ENCODE data around the gene TRIM46.

TRIM46 gene

DNA sequence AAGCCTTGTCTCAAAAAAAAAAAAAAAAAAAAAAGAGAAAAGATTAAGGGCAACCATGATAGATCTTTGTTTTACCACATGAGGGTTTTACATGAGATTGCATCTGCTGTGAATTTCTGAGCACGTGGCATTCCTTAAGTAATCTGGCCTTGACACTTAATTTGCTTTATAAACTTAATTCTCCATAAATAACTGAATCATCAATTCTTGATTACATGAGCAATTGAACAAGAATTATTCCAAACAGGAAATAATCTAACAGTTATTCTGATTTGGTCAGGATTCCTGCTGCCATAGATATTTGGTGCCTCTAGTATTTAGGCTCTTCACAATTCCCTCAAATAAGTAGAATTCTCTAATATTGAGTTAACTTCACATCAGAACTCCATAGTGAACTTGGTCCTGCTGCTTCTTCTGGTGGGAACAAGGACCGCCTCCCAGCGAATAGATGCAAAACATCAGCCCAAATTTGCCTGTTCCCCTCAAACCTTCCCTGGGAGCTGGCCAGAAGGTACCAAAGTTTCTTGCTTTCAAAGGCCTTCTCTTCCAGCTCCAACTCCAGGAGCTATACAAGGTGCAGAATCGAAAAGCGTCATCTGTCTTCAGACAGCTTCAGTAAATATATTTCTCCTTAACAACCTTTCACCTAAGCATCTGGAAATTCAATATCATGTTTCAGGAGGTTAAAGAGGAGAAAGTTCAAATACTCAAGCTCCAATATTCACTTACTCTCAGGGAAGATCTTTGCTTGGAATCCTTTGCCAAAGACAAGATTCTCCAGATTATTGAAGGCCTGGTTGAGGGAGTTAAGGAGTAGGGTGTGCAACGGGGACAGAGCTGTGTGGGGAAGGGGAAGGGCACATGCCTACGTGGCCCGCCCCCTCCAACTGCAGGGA lies 1.6 kb upstream of the TRIM46 start:
- no peak for DNase-seq (ENCODE audit: low spot score)

DNA sequence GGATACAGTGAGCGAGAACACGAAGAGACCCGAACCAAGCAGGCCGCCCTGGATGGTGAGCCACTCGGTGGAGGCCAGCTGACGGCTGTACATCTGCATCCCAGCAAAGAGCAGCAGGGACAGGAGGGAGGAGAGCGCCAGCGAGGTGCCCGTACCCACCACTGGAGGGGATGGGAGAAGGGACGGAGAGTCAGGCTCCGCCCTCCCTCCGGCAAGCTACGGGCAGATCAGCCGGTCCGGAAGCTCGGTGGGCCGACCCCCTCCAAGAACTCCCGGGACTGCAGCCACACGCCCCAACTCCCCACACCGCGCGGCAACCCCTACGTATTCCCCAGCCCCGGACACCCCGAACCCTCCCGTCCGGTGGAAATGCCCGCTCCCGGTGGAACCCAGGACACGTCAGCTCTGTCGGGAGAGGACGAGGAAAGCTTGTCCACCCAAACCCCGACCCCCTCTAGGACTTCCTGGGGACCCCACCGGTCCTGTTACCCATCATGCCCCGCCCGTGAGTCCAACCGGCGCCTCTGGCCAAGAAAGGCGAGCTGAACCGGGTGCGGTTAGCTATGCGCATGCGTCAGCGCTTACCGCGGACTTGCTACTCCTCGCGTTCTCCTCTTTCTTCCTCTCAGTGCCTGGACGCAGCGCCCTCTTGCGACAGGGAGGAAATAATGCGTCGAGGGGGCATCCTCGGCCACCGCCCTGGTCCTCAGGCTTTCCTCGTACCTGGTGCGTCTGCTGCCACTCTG lies 744 bp upstream of the TRIM46 start, which contains the start of gene KRTCAP2:
Gene KRTCAP2, minus strand, starts transcription at position 573 of the 746 bp plus-strand sequence. Its CDS starts 80 bp downstream, at position 493.
- DNase-seq (ENCODE audit: low spot score) = peak; percentile 96

DNA sequence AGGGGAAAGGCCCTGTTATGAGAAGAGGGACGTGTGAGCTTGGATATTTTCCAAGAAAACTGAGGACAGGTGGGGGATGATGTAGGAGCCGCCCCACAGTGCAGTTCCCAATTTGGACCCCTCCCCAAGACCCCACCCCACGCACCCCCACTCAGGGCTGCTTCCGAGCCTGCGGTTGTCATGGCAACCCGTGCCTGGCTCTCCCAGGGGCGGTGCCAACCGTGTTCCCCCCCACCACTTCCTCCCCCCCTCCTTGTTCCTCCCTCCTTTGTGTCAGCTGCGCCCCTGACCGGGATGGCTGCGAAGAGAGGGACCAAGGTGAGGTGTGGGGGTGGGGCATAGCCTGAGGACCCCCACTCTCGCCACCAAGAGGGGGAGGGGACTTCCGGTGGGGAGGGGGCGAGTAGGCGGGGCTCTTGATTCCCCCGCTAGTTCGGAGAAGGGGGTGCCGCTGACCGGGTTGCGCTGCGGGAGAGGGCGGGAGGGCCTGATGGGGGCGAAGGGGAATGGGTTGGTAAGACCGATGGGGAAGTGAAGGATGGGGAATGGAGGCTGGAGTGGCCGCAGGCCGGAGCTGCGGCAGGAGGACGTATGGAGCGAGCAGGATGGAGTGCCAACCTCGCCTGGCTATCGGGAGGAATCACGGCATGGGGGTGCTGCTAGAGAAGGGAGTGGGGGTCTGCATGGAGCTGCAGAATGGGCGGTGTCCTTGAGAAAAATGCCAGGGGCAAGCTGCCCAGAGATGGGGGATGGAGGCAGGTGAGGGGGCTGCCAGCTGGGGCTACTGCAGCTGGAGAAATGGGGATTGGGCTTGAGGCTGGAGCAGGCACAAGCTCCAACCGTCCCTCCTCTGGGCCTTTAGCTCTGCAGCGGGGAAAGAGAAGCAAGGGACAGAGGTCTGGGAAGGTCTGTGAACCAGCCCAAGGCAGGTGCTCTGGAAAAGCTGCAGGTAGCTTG lies 953 bp downstream of the TRIM46 start:
- DNase-seq (ENCODE audit: low spot score) = no peak

DNA sequence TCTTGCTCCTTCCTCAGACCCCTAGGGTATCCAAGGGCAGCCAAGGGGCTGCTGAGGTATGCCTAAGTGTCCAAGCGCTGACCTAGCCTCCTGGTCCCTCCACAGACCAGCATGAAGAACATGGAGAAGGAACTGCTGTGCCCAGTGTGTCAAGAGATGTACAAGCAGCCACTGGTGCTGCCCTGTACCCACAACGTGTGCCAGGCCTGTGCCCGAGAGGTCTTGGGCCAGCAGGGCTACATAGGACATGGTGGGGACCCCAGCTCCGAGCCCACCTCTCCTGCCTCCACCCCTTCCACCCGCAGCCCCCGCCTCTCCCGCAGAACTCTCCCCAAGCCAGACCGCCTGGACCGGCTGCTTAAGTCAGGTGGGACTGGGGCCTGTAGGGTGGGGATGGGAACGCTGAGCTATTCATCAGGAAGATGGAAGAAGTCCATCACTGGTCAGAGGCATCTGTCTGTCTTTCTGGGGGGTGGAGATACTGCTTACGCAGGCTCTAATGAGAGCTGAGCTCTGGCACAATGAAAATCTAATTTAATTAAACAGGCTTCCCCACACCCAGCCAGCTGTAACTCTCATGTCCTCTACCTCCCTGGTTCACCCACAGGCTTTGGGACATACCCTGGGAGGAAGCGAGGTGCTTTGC lies 1.8 kb downstream of the TRIM46 start:
- no peak for DNase-seq (ENCODE audit: low spot score)

DNA sequence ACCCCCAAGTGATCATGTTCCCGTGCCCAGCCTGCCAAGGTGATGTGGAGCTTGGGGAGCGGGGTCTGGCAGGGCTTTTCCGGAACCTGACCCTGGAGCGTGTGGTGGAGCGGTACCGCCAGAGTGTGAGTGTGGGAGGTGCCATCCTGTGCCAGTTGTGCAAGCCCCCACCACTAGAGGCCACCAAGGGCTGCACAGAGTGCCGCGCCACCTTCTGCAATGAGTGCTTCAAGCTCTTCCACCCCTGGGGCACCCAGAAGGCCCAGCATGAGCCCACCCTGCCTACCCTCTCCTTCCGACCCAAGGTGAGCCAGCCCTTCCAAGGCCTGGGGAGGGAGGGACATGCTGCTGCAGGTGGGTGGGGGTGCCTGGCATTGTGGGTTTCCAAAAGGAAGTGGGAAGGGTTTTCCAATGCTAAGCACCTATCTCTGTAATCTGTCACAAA lies 2.3 kb downstream of the TRIM46 start:
- DNase-seq (ENCODE audit: low spot score) = no peak

DNA sequence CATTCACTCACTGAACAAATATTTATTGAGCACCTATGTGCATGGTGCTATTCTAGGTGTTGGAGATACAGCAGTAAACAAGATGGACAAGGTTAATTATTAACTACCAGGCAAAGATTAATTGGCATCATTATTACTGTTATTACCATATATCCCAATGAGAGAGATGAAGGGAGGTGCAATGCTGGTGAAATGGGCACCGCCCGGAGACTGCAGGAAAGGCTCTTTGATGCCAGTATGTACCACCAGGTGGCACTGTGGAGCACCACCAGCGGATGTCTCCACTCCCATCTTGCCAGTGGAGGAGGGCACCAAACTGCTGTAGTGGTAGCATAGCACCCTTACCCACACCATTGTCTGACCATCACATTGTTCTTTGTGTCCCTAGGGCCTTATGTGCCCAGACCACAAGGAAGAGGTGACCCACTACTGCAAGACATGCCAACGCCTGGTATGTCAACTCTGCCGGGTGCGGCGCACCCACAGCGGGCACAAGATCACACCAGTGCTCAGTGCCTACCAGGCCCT lies 3.0 kb downstream of the TRIM46 start:
- DNase-seq (ENCODE audit: low spot score) = peak; percentile 78

DNA sequence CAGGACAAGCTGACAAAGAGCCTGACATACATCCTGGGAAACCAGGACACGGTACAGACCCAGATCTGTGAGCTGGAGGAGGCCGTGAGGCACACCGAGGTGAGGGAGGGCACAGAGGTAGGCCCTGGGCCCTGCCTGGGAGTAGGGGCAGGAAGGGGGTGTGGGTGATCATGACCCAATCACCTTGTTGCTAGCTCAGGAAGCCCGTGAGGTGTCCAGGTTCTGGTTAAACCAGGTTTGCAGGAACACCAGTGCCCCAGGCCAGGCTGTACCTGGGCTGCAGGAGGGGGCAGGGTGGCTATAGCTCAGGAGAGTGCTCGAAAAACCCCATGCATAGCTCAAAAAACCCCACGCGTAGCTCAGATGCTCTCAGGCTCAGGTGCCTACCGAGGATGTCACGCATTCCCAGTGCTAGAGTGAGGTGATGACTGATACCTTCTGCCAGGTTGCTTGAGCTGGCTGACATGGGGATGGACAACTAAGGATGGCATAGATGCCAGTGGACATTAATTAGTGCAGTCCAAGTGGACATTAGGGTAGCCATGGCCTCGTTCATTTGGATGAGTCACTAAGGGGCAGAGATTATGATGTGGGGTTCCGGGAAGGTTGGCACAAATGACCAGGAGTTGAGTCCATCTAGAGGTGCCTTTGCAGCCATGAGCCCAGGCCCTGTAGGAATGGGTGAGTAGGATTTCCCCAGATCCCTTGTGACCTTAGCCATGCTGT lies 3.7 kb downstream of the TRIM46 start:
- DNase-seq (ENCODE audit: low spot score) = no peak

DNA sequence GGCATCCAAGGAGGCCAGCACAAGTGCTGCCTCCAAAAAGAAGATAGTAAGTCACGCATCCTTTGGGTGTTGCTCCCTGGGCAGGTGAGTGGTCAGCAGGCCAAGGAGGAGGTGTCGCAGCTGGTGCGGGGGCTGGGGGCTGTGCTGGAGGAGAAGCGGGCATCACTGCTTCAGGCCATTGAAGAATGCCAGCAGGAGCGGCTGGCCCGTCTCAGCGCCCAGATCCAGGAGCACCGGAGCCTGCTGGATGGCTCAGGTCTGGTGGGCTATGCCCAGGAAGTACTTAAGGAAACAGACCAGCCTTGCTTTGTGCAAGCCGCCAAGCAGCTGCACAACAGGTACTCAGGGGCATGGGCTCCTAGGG lies 4.3 kb downstream of the TRIM46 start:
- no peak for DNase-seq (ENCODE audit: low spot score)

DNA sequence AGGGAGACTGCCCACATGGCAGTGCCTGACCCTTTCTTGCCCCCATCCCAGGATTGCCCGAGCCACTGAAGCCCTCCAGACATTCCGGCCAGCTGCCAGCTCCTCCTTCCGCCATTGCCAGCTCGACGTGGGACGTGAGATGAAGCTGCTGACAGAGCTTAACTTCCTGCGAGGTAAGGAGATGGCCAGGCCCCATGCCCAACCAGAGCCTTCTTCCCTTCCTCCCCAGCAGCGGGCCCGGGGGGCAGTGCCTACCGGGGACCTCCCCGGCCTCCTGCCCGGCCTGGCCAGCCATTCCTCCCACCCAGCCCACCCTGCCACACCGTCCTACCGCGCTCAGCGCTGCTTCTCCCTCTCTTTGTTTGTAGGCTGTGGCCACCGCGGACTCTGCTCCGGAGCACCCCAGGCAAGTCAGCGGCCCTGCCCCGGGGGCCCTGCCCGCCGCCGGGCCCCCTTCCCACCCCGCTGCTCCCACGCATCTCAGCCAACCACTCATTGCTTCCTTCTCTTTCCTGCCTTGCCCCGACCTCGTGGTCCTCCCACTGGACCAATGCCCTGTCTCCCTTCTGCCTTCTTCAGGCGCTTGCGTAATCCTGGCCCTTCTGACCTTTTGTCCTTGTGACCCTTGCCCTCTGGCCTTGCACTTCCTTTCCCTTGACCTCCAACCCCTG lies 4.9 kb downstream of the TRIM46 start:
- DNase-seq (ENCODE audit: low spot score) = no peak

DNA sequence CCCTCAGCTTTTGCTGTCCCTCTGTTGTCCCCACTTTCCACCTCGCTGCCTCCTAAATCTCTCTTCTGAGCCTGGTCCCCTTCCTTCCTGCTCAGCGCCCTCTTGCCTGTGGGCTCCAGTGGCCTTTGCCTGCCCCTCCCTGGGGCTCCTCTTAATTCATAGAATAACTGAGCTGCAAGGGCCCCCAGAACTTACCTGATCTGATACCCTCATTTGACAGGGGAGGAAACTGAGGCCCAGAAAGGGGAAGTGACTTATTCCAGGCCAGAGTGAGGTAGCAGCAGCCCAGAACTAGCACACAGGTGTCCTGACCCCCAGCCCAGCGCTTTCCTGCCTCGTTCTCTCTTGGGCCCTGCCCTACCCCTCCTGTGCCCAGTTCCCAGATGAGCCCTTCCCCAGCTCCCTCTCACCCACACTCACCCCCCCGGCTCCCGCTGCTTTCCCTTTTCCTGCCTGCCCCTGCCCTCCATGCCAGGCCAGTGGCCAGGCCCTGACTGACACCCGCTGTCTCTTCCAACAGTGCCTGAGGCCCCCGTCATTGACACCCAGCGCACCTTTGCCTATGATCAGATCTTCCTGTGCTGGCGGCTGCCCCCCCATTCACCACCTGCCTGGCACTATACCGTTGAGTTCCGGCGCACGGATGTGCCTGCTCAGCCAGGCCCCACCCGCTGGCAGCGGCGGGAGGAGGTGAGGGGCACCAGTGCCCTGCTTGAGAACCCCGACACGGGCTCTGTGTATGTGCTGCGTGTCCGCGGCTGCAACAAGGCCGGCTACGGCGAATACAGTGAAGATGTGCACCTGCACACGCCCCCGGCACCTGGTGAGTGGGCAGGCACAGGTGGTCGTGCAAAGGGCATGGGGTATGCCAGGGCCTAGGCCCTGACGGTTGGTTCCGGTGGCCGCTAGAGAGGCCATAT lies 5.7 kb downstream of the TRIM46 start:
- DNase-seq (ENCODE audit: low spot score) = no peak

DNA sequence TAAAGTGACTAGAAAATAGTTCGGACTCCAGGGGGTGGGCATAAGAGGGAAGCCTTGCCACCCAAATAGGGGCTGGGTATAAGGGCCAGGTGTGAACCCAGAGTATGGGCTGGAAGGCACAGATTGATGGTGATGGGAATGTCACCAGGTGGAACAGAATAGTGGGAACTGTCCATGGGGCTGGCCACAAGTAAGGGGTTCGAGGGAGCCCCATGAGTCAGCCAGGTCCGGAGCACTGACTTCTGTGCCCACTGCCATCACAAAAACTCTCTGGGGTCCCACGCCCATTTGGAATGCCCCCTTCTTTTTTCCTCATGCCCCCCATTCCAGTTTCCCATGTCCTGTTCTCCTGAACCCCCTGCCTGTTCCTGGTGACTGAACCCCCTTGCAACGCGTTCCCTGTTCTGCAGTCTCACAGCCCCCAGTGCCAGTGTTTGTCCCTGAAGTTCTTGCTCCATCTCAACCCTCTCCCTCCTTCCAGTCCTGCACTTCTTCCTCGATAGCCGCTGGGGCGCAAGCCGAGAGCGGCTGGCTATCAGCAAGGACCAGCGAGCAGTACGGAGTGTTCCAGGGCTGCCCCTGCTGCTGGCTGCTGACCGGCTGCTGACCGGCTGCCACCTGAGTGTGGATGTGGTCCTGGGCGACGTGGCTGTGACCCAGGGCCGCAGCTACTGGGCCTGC lies 7.9 kb downstream of the TRIM46 start:
- no peak for DNase-seq (ENCODE audit: low spot score)

DNA sequence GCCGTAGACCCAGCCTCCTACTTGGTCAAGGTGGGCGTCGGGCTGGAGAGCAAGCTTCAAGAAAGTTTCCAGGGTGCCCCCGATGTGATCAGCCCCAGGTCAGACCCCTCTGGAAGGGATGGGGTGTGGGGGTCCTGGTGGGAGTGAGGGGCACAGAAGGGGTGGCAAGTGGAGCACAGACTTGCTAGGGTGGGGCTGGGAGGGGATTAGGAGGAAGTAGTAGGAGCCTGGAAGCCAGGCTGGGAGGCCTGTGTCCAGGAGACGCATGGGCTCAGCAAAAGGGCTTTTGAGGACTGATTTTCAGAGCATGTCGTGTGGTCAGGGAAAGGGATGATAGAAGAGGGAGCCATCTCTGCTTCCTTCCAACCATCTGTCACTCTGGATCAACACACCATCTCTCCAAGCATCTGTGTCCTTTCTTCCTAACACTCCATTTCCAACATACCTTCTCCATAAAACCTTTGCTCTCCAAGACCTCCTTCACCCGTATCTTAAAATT lies 8.5 kb downstream of the TRIM46 start:
- DNase-seq (ENCODE audit: low spot score) = no peak

DNA sequence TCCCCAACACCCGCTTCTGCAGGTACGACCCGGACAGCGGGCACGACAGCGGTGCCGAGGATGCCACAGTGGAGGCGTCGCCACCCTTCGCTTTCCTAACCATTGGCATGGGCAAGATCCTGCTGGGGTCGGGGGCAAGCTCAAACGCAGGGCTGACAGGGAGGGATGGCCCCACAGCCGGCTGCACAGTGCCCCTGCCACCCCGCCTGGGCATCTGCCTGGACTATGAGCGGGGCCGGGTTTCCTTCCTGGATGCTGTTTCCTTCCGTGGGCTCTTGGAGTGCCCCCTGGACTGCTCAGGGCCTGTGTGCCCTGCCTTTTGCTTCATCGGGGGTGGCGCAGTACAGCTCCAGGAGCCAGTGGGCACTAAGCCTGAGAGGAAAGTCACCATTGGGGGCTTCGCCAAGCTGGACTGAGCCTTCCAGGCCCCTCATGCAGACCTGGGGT lies 10.1 kb downstream of the TRIM46 start:
- no peak for DNase-seq (ENCODE audit: low spot score)

DNA sequence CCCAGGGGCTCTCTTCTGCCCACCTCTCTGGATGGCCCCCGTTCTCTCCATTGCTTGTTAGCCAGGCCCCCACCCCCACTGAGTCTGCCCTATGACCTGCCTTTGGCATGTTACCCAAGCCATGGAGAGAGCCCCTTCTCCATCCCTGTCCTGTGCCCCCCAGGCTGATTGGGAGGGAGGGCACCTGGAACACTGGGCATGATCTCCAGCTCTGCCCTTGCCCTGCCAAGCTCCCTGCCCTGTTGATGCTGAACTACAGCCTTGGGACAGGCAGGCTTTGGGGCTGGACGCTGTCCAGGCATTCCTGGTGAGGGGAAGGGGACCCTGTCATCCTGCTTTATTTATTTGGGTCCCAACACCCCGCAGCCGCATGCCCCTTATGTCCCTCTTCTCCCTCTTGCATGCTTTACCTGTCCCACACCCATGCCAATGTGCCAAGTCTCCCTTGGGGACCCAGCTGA lies 10.7 kb downstream of the TRIM46 start:
- DNase-seq (ENCODE audit: low spot score) = no peak

DNA sequence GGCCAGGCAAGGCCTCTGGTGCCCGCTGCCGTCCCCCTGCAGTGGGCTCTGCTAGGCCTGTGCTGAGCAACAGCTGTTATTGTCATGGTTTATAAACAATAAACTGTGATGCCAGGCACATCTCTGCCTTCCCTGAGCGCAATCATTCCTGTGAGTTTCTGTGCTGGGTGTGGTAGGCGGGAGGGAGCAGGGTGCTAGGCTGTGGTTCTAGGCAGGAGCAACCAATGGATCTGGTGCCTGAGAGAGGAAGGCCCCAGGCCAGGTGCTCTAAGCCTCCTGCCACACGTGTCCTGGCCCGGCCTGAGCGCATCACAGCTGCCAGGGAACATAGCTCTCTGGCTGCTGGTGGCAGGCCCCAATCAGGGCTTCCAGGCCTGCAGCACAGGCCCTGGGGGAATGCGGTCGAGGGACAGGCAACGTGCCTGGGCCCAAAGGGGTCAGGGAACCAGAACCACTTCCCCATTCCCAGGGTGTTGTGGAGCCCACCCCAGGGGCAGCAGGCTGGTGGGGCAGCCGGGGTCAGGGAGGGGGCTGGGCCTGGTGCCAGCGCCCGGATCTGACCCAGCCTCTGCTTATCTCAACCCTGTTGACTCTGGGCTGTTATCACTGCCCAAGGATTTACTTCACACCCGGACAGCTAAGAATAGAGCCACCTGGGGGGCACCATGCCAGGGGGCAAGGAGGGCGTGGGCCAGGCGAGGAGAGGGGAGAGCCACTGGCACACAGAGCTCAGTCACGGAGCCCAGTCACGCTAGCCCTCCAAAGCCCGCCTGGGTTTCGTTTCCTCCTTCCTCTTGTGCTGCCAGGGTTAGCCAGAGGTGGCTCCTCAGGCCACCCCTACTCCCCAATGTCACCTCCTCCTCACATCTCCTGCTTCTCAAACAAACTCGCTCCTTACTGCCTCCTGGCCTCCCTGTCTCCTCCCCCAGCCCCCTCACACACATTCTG lies 11.5 kb downstream of the TRIM46 start:
- DNase-seq (ENCODE audit: low spot score) = no peak

DNA sequence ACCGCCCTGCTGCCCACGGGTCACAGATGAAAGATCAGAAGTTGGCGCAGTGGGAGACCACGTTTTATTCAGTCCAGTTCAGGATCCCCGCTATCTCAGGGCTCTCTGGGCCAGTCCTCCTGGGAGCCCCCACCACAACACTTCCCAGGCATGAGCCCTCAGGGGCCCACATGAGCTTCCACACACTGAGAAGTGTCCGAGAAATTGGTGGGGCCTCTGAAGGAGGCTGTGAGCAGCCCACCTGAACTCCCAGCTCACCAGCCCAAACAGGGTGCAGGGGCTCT lies 12.1 kb downstream of the TRIM46 start:
- DNase-seq (ENCODE audit: low spot score) = no peak
